ENCODE data around the gene SULT1A1.
"Not testable (repeated sequence)": the region's sequence is repeated elsewhere in the genome, so short reads cannot be mapped to it uniquely, and the experiment has no call there.

The SULT1A1 gene

GRCh38 chr16:28603381-28604185 is 6.3 kb downstream of the SULT1A1 start:
- no peaks in the 10 kb centered on the region for H3K4me1 ChIP-seq
- no peaks in the 10 kb centered on the region for H3K9me3 ChIP-seq
- no peak for DNase-seq
- H3K27me3 ChIP-seq = no peaks in the 10 kb centered on the region
- no peak for TF ChIP-seq CTCF (IDR thresholded peaks at IDR 0.05; ENCODE audit: low read depth, low read length)
- H3K36me3 ChIP-seq = no peaks in the 10 kb centered on the region
- no peak overlapping the region for H3K4me3 ChIP-seq (ENCODE audit: low read depth, low read length)

DNA sequence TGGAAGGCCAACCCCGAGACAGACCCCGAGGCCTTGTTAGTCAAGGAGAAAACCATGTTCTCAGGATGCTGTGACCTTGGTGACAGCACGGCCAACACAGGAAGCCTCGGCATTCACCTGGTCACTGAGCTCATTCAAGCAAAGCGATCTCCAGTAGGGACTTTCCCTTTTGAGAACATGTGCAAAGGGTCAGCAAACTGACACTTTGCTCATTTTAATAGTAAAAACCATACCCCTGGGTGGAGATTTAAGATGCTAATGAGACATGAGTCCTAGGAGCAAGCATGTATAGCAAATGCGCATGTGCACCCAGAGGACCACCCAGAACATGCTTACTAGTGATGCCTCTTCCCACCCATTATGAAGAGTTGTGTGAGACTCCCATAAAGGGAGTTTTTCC is 7.3 kb downstream of the SULT1A1 start:
- no peak for DNase-seq
- Histone ChIP-seq H3K27me3 (no peaks in the 10 kb centered on the region), H3K4me3 (ENCODE audit: low read depth, low read length) (no peak overlapping the region), H3K36me3 (no peaks in the 10 kb centered on the region), H3K4me1 (no peaks in the 10 kb centered on the region), H3K9me3 (no peaks in the 10 kb centered on the region)
- TF ChIP-seq CTCF (IDR thresholded peaks at IDR 0.05; ENCODE audit: low read depth, low read length) = no peak

GRCh38 chr16:28602062-28602461 is 7.8 kb downstream of the SULT1A1 start:
- not testable (repeated sequence) for H3K27me3 ChIP-seq, H3K4me1 ChIP-seq

DNA sequence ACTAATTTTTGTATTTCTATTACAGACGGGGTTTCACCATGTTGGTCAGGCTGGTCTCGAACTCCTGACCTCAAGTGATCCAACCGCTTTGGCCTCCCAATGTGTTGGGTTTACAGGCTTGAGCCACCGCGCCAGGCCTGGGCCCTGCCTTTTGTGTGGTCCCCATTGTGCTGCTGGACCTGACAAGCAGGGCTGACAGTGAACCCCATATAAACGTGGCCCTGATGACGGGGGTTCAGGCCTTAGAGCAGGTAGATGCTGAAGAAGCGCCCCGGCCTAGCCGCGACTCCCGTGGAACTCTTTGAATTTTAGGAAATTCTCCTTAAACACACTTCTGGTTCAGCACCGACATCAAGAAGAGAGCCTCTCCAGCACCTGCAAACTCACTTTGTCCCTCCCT is 8.3 kb downstream of the SULT1A1 start:
- H3K9me3 ChIP-seq; H3K27me3 ChIP-seq; H3K36me3 ChIP-seq; H3K4me1 ChIP-seq; DNase-seq; H3K4me3 ChIP-seq (ENCODE audit: low read depth, low read length): not testable (repeated sequence)

More at GRCh38 chr16:28602062-28602461, 7.8 kb downstream of the SULT1A1 start:
- not testable (repeated sequence) for H3K4me3 ChIP-seq (ENCODE audit: low read depth, low read length); DNase-seq; H3K9me3 ChIP-seq; H3K36me3 ChIP-seq

GRCh38 chr16:28600965-28601364 is 8.9 kb downstream of the SULT1A1 start:
- not testable (repeated sequence) for H3K27me3 ChIP-seq; H3K9me3 ChIP-seq; DNase-seq; H3K4me3 ChIP-seq (ENCODE audit: low read depth, low read length); H3K4me1 ChIP-seq; H3K36me3 ChIP-seq

- not testable (repeated sequence) for H3K4me3 ChIP-seq (ENCODE audit: low read depth, low read length); DNase-seq; H3K9me3 ChIP-seq; H3K36me3 ChIP-seq; H3K4me1 ChIP-seq; H3K27me3 ChIP-seq
Measured at GRCh38 chr16:28599377-28600285, 10.2 kb downstream of the SULT1A1 start.

DNA sequence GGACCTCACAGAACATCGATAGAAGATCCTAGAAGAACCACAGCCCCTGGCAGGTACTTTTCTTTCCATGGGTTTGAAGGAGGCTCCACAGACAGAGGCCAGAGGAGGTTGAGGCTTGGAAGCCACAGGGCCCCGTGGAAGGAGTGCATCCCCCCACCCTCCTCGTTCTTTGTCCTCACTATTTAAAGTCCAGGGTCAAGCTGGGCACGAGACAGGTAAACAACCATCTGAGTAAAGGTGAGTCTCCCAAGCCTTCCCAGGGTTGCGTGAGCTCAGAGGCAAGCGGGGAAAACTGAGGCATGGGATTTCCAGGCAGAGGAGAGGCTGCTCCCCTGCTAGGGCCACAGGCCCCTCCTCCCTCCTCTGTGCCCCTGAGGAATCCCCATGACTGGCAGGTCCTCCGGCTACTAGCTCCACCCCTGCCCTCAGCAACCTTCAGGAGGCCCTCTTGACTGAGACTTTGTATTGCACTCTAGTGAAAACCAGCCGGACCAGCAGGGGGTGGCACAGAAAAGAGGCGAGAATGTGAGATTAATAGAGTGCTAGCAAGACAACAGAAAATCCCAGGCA is 12.1 kb downstream of the SULT1A1 start:
- no peak for DNase-seq
- Histone ChIP-seq H3K36me3 (no peaks in the 10 kb centered on the region), H3K27me3 (no peaks in the 10 kb centered on the region), H3K4me1 (no peaks in the 10 kb centered on the region), H3K9me3 (no peaks in the 10 kb centered on the region), H3K4me3 (ENCODE audit: low read depth, low read length) (no peak overlapping the region)
- no peak for TF ChIP-seq CTCF (IDR thresholded peaks at IDR 0.05; ENCODE audit: low read depth, low read length)
